ENCODE data around the gene LRRTM1.

- TF ChIP-seq, protein P1, sequence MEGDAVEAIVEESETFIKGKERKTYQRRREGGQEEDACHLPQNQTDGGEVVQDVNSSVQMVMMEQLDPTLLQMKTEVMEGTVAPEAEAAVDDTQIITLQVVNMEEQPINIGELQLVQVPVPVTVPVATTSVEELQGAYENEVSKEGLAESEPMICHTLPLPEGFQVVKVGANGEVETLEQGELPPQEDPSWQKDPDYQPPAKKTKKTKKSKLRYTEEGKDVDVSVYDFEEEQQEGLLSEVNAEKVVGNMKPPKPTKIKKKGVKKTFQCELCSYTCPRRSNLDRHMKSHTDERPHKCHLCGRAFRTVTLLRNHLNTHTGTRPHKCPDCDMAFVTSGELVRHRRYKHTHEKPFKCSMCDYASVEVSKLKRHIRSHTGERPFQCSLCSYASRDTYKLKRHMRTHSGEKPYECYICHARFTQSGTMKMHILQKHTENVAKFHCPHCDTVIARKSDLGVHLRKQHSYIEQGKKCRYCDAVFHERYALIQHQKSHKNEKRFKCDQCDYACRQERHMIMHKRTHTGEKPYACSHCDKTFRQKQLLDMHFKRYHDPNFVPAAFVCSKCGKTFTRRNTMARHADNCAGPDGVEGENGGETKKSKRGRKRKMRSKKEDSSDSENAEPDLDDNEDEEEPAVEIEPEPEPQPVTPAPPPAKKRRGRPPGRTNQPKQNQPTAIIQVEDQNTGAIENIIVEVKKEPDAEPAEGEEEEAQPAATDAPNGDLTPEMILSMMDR (tag by site-specific recombination; IDR thresholded peaks at IDR 0.05) = no peak
- TF ChIP-seq ZBTB7A (tag by site-specific recombination; IDR thresholded peaks at IDR 0.05; ENCODE audit: low read depth) (no peak), ZFP41 (tag by site-specific recombination; IDR thresholded peaks at IDR 0.05; ENCODE audit: borderline replicate concordance) (no peak), ZNF677 (tag by site-specific recombination; IDR thresholded peaks at IDR 0.05) (no peak), ZBTB20 (tag by site-specific recombination; IDR thresholded peaks at IDR 0.05) (no peak), ZNF211 (tag by site-specific recombination; IDR thresholded peaks at IDR 0.05; ENCODE audit: low read depth) (no peak), GFI1B (tag by site-specific recombination; IDR thresholded peaks at IDR 0.05) (no peak), HOXD13 (CRISPR knock-in tag; IDR thresholded peaks at IDR 0.05; ENCODE audit: borderline replicate concordance) (no peak), ZNF473 (tag by site-specific recombination; IDR thresholded peaks at IDR 0.05) (no peak), ZNF280D (tag by site-specific recombination; IDR thresholded peaks at IDR 0.05) (no peak)
Observed at GRCh38 chr2:80303909-80304837, at the start of gene LRRTM1.
